Measurements from ENCODE around the gene CXXC1.
"Not testable (repeated sequence)": the region's sequence is repeated elsewhere in the genome, so short reads cannot be mapped to it uniquely, and the experiment has no call there.

Gene CXXC1

GRCh38 chr18:50274044-50274442 is 13.4 kb downstream of the CXXC1 start:
- no peak for DNase-seq

GRCh38 chr18:50273203-50274043 is 14.1 kb downstream of the CXXC1 start:
- DNase-seq, result no peak

GRCh38 chr18:50272568-50272967 is 14.9 kb downstream of the CXXC1 start:
- DNase-seq, result no peak

- DNase-seq, result peak; percentile 46 to 74 (median 56)
Observed at GRCh38 chr18:50268022-50268747, 19.3 kb downstream of the CXXC1 start.

DNA sequence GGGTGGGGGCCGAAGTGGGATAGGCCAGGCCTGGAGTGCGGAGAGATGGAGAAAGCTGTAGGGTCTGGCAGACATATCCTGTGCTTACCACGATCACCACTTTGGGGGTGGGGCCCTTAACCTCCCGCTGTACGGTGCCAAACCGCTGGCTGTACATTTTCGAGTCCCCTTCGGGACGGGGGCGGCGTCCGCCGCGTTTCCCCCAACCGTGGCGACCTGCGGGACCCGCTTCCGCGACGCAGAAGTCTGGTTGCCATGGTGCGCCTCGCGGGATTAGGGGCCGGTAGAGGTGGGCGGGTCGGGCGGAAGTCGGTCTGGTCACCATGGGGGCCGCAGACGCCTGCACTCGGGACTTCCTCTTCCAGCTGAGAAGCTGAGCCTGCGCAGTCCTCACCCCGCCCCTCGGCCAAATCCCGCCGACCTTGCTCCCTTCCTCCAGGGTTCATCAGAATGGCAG is 21.2 kb downstream of the CXXC1 start, which contains the start of gene CFAP53:
CFAP53 (minus strand) TSS at position 248 of the 457 bp plus-strand sequence; CDS start at position 157, 91 bp downstream.
- peak; percentile 51 to 71 (median 60) for DNase-seq

GRCh38 chr18:50262977-50263376 is 24.5 kb downstream of the CXXC1 start:
- no peak for DNase-seq

- DNase-seq, result no peak
Observed at GRCh38 chr18:50250935-50251334, 36.6 kb downstream of the CXXC1 start.

GRCh38 chr18:50249576-50249975 is 37.9 kb downstream of the CXXC1 start:
- DNase-seq, result no peak

GRCh38 chr18:50247561-50247960 is 39.9 kb downstream of the CXXC1 start:
- no peak for DNase-seq

DNA sequence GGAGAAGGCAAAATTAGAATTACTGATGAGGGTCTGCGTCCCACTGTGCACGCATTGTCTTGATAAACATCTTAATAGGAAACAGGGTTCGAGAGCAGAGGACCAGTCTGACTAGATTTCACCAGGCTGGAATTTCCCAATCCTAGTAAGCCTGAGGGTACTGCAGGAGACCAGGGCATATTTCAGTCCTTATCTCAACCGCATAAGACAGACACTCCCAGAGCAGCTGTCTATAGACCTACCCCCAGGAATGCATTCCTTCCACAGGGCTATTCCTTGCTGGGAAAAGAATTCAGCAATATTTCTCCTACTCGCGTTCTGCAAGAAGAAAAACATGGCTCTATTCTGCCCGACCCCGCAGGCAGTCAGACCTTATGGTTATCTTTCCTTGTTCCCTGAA is 45.7 kb downstream of the CXXC1 start:
- DNase-seq, result not testable (repeated sequence)

GRCh38 chr18:50240080-50240563 is 47.4 kb downstream of the CXXC1 start:
- DNase-seq, result no peak

DNA sequence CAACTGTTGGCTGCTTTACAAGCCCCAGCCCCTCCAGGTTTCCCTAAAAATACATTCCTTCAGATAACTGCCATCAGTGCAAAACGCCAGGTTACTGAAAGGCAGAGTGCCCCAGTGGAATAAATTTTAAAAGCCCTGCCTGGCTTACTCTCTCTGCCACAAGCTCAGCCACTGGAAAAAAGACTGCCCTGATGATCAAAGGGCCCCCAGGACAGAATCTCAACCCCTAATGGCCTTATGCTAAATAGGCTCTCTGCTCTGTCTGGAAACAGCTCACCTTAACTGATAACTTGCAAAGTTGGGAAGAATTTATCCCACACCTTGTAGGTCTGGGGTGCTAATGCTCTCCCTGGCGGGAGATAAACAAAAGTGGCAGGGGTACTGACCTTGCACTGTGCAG is 55.1 kb downstream of the CXXC1 start:
- DNase-seq, result no peak
